ENCODE measurements around the gene CFAP70. TPM values are rescaled to one million over a fixed set of nuclear protein-coding genes. Genes with fewer than 3 reads are reported as not detected.

Gene CFAP70
- total RNA-seq, 2 donors from 2014 or later, result 0.71 to 1.1 TPM

- H3K36me3 ChIP-seq, result peaks cover 52% of the 10 kb centered on the region
- H3K4me1 ChIP-seq, result peaks cover 0 to 26% of the 10 kb centered on the region in 2 donors
- no peak overlapping the region for H3K4me3 ChIP-seq
- no peak for DNase-seq (ENCODE audit: low spot score)
- TF ChIP-seq, protein P1, sequence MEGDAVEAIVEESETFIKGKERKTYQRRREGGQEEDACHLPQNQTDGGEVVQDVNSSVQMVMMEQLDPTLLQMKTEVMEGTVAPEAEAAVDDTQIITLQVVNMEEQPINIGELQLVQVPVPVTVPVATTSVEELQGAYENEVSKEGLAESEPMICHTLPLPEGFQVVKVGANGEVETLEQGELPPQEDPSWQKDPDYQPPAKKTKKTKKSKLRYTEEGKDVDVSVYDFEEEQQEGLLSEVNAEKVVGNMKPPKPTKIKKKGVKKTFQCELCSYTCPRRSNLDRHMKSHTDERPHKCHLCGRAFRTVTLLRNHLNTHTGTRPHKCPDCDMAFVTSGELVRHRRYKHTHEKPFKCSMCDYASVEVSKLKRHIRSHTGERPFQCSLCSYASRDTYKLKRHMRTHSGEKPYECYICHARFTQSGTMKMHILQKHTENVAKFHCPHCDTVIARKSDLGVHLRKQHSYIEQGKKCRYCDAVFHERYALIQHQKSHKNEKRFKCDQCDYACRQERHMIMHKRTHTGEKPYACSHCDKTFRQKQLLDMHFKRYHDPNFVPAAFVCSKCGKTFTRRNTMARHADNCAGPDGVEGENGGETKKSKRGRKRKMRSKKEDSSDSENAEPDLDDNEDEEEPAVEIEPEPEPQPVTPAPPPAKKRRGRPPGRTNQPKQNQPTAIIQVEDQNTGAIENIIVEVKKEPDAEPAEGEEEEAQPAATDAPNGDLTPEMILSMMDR (IDR thresholded peaks at IDR 0.05), result no peak
- H3K27ac ChIP-seq, result no peak overlapping the region
- no peaks in the 10 kb centered on the region for H3K27me3 ChIP-seq
- no peaks in the 10 kb centered on the region for H3K9me3 ChIP-seq
Observed at GRCh38 chr10:73244866-73245477, 113.7 kb downstream of the CFAP70 start.

- Histone ChIP-seq H3K4me1 (peaks cover 0 to 4% of the 10 kb centered on the region in 2 donors), H3K27me3 (no peaks in the 10 kb centered on the region), H3K4me3 (no peak overlapping the region), H3K27ac (no peak overlapping the region), H3K36me3 (peaks cover 61% of the 10 kb centered on the region), H3K9me3 (no peaks in the 10 kb centered on the region)
- no peak for DNase-seq (ENCODE audit: low spot score)
- TF ChIP-seq, protein P1 (IDR thresholded peaks at IDR 0.05), result no peak
Observed at GRCh38 chr10:73239908-73240307, 118.8 kb downstream of the CFAP70 start.

- Histone ChIP-seq H3K4me1 (no peaks in the 10 kb centered on the region), H3K27ac (no peak overlapping the region), H3K9me3 (no peaks in the 10 kb centered on the region), H3K4me3 (no peak overlapping the region), H3K36me3 (peaks cover 59% of the 10 kb centered on the region), H3K27me3 (no peaks in the 10 kb centered on the region)
- no peak for DNase-seq (ENCODE audit: low spot score)
- TF ChIP-seq, protein P1 (IDR thresholded peaks at IDR 0.05), result no peak
Observed at GRCh38 chr10:73238990-73239566, 119.6 kb downstream of the CFAP70 start.

GRCh38 chr10:73234695-73235094, 124.0 kb downstream of the CFAP70 start:
- H3K36me3 ChIP-seq, result peaks cover 35% of the 10 kb centered on the region
- TF ChIP-seq, protein P1 (IDR thresholded peaks at IDR 0.05), result no peak
- no peak for DNase-seq (ENCODE audit: low spot score)
- no peak overlapping the region for H3K4me3 ChIP-seq
- no peaks in the 10 kb centered on the region for H3K4me1 ChIP-seq
- no peaks in the 10 kb centered on the region for H3K9me3 ChIP-seq
- H3K27ac ChIP-seq, result peak overlapping the region in 1 of 2 donors; percentile 63
- H3K27me3 ChIP-seq, result no peaks in the 10 kb centered on the region

GRCh38 chr10:73233883-73234282, 124.8 kb downstream of the CFAP70 start:
- Histone ChIP-seq H3K9me3 (no peaks in the 10 kb centered on the region), H3K4me1 (no peaks in the 10 kb centered on the region), H3K4me3 (no peak overlapping the region), H3K36me3 (peaks cover 33% of the 10 kb centered on the region), H3K27me3 (no peaks in the 10 kb centered on the region), H3K27ac (peak overlapping the region in 1 of 2 donors; percentile 63)
- TF ChIP-seq, protein P1 (IDR thresholded peaks at IDR 0.05), result no peak
- DNase-seq (ENCODE audit: low spot score), result no peak
